GM18502 (cell line): ENCODE data around the gene PALB2.
"Not testable (repeated sequence)": the region's sequence is repeated elsewhere in the genome, so short reads cannot be mapped to it uniquely, and the experiment has no call there.

Experiments used
- ATAC-seq: cut with Tn5 transposase; IDR thresholded peaks from one replicate; pipeline ENCODE4 v1.9.1; 2021; ENCODE audit warnings: mild to moderate bottlenecking; ENCODE audit not compliant: unreplicated experiment, poor library complexity

PALB2 gene

DNA sequence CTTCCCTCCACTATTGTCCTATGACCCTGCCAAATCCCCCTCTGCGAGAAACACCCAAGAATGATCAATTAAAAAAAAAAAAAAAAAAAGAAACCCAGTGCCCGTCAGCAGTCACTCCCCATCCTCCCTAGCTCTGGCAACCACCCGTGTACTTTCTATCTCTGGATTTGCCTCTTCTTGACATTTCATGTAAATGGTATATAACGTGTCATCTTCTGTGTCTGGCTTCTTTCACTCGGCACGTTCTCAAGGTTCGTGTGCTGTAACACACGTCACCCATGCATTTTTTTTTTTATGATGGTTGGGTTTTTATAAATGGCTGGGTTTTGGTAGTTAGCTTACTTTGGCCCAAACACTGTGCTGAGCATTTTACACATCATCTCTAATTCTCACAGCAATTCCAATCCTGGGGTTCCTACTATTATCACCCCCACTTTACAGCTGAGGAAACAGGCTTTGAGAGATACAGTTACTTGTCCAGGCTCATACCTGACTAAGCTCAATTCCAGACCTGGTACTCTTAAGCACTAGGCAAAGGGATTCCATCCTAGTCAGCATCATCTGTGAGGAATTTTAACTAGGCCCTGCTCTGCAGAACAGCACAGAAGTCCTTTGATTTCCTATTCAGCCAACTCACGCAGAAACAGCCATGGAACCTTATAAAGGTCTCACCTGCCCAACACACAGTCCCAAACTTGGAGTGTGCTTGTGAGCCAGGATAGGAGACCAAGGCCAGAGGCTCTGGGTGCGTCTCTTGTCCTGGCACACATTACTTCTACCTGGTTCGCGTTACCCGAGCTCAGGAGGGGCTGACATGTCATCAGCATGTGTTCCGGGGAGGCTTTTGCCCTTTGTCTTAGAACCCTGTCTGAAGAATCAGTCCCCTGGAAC is 56.7 kb downstream of the PALB2 start:
- ATAC-seq, result no peak

DNA sequence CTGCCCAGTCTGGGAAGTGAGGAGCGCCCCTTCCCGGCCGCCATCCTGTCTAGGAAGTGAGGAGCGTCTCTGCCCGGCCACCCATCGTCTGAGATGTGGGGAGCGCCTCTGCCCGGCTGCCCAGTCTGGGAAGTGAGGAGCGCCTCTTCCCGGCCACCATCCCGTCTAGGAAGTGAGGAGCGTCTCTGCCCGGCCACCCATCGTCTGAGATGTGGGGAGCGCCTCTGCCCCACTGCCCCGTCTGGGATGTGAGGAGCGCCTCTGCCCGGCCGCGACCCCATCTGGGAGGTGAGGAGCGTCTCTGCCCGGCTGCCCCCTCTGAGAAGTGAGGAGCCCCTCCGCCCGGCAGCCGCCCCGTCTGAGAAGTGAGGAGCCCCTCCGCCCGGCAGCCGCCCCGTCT is 57.8 kb downstream of the PALB2 start:
- ATAC-seq, result not testable (repeated sequence)

DNA sequence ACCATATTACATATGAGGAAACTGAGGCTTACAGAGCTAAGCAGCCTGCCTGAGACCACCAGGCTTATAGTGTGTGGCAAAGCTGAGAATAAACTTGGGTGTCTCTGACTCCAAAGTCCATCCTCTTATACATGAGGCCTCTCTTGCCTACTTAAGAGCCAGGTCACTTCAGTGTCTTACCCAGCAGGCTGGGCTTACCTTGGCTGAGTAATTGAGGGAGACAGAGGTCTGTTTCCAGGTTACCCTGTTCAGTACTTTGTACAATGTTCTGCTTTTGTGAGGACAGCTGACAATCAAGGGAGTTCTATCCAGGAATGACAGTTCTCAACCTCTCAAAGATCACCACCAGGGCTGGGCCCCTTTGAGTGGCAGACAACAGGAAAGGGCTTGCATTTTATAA is 59.3 kb downstream of the PALB2 start:
- no peak for ATAC-seq

GRCh38 chr16:23580391-23580790 is 60.7 kb downstream of the PALB2 start:
- ATAC-seq, result no peak

- no peak for ATAC-seq
Measured at GRCh38 chr16:23579371-23579770, 61.7 kb downstream of the PALB2 start.

GRCh38 chr16:23578101-23578830 is 62.8 kb downstream of the PALB2 start:
- ATAC-seq, result no peak

DNA sequence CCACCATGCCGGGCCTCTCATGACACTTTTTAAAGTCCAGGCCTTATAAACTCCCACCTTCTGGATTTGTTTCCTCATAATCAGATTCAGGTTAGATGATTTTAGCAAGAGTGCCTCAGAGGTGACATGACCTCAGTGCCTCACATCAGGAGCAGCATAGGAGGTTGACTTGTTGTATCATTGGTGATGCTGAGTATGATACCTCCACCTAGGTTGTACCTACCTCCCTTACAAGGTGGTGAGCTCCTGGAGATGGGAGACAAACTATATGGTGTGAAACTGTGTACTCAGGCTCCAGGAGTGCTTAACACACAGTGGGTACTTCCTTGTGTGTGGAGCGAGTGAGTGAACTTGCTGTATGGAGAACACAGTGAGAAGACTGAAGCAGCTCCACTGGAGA is 63.6 kb downstream of the PALB2 start:
- no peak for ATAC-seq

DNA sequence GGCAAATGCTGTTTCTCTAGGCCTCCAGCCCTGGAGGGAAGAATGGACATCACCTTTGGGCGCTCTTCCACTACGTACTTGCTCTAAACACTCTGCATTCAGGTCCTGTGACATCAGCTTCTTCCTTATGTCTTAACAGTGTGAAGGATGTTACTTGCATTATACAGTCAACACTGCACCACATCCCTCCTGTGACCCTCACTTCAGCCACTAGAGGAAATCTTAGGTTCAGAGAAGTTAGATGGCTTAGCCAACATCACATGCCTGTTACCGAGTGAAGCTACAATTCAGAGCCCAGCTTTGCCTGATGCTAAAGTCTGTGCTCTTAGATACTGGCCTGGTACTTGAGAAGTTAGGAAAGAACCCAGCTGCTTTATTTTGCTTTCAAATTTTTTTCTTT is 65.3 kb downstream of the PALB2 start:
- ATAC-seq, result no peak

- no peak for ATAC-seq
Measured at GRCh38 chr16:23573817-23574216, 67.3 kb downstream of the PALB2 start.

DNA sequence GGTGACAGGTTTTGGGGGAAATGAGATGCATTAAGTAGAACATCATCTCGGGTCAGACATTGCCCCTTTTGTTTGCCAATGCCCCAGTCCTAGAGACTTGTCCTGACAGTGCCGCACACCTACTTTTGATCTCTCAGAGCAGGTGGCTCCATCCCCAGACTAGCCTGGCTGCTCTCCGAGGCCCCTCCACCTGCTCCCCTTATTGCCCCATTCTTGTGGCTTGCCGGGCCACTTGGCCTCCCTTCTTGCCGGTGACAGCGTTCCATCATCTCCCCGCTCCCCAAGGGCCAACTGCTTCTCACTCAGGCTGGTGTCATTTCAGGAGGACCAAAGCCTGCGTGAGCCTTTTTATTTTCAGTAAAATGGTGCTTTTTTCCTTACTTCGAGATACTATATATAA is 68.7 kb downstream of the PALB2 start:
- ATAC-seq, result no peak

DNA sequence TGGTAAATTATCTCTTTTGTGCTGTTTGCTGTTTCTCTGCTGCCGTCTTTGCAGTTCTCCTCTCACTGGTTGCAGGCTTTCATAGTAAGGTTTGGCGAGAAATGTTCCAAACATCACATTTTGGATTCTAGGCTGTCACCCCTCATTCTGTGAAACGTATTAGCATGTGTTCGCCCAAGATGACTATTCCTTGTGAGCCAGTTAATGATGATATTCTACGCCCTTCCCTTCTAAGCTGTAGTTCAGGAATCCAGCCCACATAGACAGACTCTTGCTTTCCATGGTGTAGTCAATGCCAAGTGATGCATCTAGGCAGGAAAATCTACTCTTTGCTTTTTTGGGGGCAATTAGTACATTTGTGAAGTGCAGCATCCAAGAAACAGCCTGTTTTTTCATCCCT is 69.2 kb downstream of the PALB2 start:
- ATAC-seq, result no peak

DNA sequence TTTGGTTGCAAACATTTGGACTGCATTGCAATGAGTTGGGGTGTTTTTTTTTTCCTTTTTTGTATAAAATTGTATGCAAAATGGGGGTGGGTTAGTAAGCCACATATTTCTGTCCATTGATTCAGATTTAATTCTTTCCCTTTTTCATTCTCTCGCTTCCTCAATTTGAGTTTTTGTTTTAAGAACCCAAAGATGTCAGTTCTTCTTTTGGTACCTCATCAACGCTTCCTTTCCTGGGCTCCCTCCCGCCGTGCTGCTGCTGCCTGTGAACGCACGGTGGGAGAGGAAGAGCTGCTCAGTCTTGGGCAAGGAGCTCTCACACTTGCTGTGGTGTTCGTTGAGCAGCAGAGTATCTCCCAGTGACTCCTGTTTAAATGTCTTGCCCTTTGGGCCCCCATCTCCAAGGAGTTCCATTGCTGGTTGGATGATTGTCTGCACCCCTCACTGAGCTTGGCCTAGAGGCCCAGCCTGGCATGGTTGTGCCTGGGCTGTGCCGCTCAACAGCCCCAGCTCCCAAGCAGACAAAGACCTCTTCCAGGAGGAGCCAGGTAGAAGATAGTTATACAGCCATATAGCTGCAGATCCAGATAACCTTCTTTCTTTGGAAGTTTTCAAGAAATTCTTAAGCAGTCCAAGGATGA is 70.0 kb downstream of the PALB2 start:
- ATAC-seq, result no peak

DNA sequence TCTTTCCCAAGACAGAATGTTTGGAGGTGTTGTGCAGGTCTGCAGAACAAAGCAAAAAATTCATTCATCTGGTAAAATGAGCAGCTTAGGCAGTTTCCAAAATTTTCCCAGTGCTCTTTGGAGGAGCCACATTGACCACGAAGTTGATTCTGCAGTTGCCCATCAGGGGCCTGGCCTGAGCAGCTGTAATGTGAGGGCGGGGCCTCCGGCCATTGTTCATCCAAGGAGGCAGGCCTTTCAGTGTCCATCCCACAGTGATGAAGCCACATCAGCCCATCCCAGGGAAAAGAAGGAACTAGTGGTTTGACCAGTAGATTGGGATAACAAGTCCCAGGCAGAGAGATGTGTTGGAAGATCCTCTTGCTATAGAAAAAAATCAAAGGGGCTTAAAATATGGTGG is 73.5 kb downstream of the PALB2 start:
- no peak for ATAC-seq

GRCh38 chr16:23566724-23567123 is 74.4 kb downstream of the PALB2 start:
- ATAC-seq, result no peak

DNA sequence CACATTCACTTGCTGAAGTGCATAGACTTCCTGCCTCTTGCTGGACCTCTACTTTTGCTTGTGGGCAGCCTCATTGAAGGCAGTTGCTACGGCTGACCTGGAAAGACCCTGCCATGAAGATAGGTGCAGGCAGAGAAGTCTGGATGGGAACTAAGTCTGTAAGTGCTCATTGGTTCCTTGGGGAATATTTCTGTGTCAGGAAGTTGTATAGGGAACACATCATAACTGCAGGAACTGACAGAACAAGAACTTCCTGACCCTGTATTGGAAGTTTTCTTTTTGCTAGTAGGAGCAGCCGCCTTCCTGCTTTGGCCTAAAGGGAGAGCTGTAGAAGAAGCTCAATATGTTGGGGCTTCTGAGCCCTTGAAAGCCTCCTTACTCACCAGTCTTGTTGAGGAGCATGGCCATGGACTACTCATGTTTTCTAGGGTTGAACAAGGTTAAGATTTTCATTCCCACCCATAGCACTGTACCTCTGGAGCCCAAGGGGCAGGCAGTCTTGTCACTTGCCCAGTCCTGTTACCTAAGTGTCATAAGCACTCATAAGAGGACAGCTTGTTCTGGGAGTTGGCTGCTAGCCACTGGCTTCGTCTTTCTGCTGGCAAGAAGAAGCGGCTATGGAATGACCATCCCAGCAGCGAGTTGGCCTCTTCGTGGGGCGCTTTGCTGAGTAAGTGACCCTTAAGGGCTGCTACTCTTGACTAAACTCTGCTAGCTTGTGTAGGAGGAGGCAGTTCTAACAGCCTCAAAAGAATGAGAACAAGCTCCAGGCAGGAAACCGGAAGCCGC is 76.3 kb downstream of the PALB2 start:
- no peak for ATAC-seq

GRCh38 chr16:23563186-23563585 is 77.9 kb downstream of the PALB2 start:
- no peak for ATAC-seq

- no peak for ATAC-seq
Measured at GRCh38 chr16:23562505-23562904, 78.6 kb downstream of the PALB2 start.

DNA sequence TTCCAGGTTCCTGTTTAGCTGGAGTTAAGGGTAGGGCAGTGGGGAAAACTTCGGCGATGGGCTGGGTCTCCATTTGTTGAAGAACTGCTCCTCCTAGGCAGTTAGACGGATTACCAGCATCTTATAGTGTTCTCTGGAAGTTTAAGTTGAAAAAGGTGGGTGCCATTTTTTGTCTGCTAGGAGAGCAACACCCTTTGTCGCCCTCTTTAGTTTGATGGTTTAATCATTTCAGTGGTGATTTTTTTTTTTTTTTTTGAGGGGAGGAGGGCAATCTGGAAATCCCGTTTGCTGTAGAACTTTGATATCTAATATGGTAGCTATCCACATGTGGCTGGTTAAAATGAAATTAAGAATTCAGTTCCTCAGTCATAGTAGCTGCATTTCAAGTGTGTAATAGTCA is 79.5 kb downstream of the PALB2 start:
- no peak for ATAC-seq

DNA sequence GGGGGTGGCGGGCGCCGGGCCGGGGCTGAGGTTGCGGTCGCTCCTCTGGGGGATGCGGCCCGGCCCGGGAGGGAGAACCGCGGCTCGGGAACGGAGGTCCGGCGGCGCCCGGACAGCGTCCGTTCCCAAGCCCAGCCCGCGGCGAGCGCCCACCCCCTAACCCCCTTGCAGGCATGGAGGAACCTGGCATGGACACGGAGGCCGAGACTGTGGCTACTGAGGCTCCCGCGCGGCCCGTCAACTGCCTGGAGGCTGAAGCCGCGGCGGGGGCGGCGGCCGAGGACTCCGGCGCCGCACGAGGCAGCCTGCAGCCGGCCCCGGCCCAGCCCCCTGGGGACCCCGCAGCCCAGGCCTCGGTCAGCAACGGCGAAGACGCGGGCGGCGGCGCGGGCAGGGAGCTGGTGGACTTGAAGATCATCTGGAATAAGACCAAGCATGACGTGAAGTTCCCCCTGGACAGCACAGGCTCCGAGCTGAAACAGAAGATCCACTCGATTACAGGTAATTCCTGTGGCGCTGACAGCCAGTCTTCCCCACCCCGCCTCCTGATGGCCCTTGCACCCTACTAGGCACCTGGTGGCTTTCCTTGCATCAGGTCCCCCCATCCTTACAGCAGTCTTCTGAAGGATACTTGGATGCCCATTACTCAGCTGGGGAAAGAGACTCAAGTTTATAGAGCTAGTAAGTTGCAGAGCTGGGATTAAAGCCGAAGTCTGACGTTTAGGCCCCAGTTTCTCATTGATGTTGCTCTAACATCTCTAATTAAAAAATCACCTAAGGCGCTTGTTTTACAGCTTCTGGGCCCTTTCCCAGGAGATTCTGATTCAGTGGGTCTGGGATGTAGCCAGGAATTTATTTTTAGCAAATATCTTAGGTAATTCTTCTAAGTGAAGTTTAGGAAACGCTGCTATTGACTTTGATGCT is 83.1 kb downstream of the PALB2 start:
- ATAC-seq, result no peak
